Measurements from ENCODE around the gene PTPRU.

The PTPRU gene

GRCh38 chr1:29327223-29327935, 91.1 kb downstream of the PTPRU start:
- POLR2A ChIA-PET: no interaction called here
- TF ChIP-seq CTCF (IDR thresholded peaks at IDR 0.05; ENCODE audit: insufficient read depth, low read length, missing control alignments): no peak
- CTCF ChIA-PET: interaction anchor here (1.4 kb wide), 1 partner anchor 14 kb away, joined by 5 read pairs; no protein-coding TSS in a partner anchor
- H3K4me3 ChIP-seq (ENCODE audit: low read depth, low read length): no peak overlapping the region
- no peak for DNase-seq (ENCODE audit: low read depth, low spot score)

- ChIA-PET POLR2A (no interaction called here), CTCF (interaction anchor here (0.9 kb wide), 1 partner anchor 11 kb away, joined by 3 read pairs; no protein-coding TSS in a partner anchor)
- H3K4me3 ChIP-seq (ENCODE audit: low read depth, low read length): no peak overlapping the region
- DNase-seq (ENCODE audit: low read depth, low spot score): no peak
- TF ChIP-seq CTCF (IDR thresholded peaks at IDR 0.05; ENCODE audit: insufficient read depth, low read length, missing control alignments): no peak
These were observed 92.9 kb downstream of the PTPRU start for GRCh38 chr1:29329022-29329775.

GRCh38 chr1:29330089-29330488, 93.8 kb downstream of the PTPRU start:
- DNase-seq (ENCODE audit: low read depth, low spot score): no peak
- TF ChIP-seq CTCF (IDR thresholded peaks at IDR 0.05; ENCODE audit: insufficient read depth, low read length, missing control alignments): no peak
- POLR2A ChIA-PET: no interaction called here
- CTCF ChIA-PET: interaction anchor here (0.9 to 1.0 kb wide), 2 partner anchors 10 to 94 kb away, joined by 3 read pairs; partner anchors contain the start of gene PTPRU
- H3K4me3 ChIP-seq (ENCODE audit: low read depth, low read length): no peak overlapping the region

GRCh38 chr1:29330856-29331255, 94.5 kb downstream of the PTPRU start:
- no peak for TF ChIP-seq CTCF (IDR thresholded peaks at IDR 0.05; ENCODE audit: insufficient read depth, low read length, missing control alignments)
- DNase-seq (ENCODE audit: low read depth, low spot score): no peak
- CTCF ChIA-PET: interaction anchor here (0.8 to 1.0 kb wide), 2 partner anchors 11 to 94 kb away, joined by 3 read pairs; partner anchors contain the start of gene PTPRU
- POLR2A ChIA-PET: no interaction called here
- no peak overlapping the region for H3K4me3 ChIP-seq (ENCODE audit: low read depth, low read length)

GRCh38 chr1:29331309-29331708, 95.0 kb downstream of the PTPRU start:
- CTCF ChIA-PET: interaction anchor here (0.8 to 2.1 kb wide), 5 partner anchors 10 to 780 kb away, joined by 3 to 9 read pairs (median 3); no protein-coding TSS in a partner anchor
- POLR2A ChIA-PET: no interaction called here
- no peak for DNase-seq (ENCODE audit: low read depth, low spot score)
- TF ChIP-seq CTCF (IDR thresholded peaks at IDR 0.05; ENCODE audit: insufficient read depth, low read length, missing control alignments): no peak
- no peak overlapping the region for H3K4me3 ChIP-seq (ENCODE audit: low read depth, low read length)

GRCh38 chr1:29331729-29332128, 95.4 kb downstream of the PTPRU start:
- no peak for TF ChIP-seq CTCF (IDR thresholded peaks at IDR 0.05; ENCODE audit: insufficient read depth, low read length, missing control alignments)
- DNase-seq (ENCODE audit: low read depth, low spot score): no peak
- POLR2A ChIA-PET: no interaction called here
- H3K4me3 ChIP-seq (ENCODE audit: low read depth, low read length): no peak overlapping the region
- CTCF ChIA-PET: interaction anchor here (0.9 to 2.1 kb wide), 6 partner anchors 9 to 779 kb away, joined by 3 to 9 read pairs (median 4); no protein-coding TSS in a partner anchor
